GM18517 (cell line): ENCODE measurements around the gene NELL1.
"Not testable (repeated sequence)": the region's sequence is repeated elsewhere in the genome, so short reads cannot be mapped to it uniquely, and the experiment has no call there.

Experiments
- ATAC-seq: cut with Tn5 transposase; IDR thresholded peaks from one replicate; pipeline ENCODE4 v1.9.1; 2021; ENCODE audit warnings: mild to moderate bottlenecking, moderate library complexity; ENCODE audit not compliant: unreplicated experiment

NELL1 gene

GRCh38 chr11:21072558-21072957 is 403.2 kb downstream of the NELL1 start:
- peak; percentile 72 for ATAC-seq

- no peak for ATAC-seq
These were observed 413.5 kb downstream of the NELL1 start for GRCh38 chr11:21082853-21083252.

DNA sequence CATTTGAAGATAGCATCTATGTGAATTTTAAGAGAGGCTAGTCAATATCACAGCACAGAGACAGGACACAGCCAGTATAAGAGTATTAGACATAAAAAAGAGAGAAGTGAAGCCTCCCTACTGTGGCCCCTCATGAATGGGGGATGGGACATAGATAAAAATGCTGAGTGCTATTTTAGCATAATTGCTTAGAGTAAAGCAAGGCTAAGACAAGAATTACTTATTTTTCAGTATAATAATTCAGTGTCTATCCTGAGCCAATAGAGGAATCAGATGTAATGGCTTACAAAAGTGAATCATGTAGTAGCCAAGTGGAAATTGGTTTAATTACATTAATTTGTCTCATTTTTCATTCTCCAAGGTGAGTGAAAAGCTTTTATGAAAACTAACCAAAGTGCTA is 419.5 kb downstream of the NELL1 start:
- no peak for ATAC-seq

- no peak for ATAC-seq
These were observed 435.3 kb downstream of the NELL1 start for GRCh38 chr11:21104641-21105040.

DNA sequence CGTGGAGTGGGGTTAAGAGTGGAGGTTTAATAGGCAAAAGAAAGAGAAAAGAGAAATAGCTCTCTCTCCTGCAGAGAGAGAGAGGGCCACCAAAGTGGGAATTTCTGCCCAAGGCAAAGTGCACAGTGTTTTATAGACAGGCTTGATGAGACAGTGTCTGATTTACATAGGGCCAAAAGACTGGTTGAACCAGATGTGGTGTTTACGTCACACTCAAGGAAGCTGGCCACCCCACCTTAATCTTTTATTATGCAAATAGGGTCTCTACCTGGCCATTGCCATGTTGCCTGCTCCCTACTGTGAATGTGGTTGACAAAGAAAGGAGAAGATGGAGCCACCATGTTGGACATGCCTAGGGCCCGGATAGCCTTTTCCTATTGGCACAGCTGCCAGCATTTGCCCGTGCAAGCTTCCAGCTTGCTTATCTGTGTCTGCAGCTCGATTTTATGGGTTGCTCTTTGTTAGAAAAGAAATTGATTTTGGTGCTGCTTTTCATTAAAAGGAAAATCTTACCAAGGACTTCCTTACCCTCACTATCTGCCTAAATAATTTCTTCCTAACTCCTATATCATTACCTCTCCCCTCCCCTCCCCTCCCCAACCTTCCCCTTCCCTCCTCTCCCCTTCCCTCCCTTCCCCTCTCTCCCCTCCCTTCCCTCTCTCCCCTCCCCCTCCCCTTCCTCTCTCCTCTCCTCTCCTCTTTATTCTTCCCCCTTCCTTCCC is 436.0 kb downstream of the NELL1 start:
- ATAC-seq, result no peak

DNA sequence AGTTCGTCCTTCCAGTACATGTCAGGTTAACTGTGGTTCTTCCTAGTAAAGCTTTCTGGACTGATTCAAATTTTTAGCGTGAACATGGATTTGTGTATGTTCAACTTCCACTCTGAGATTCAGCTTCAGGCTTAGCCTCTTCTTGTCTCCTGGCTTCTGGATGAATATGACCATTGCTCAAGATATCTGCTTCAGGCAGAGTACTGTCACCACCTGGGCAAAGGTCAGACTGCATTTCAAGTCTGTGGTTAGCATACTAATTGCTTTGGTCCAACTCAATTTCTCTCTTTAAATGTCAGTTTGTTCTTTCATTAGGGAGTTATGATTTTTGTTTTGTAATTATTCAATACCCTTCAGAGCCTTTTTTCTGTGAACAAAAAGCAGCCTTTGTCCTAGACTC is 440.0 kb downstream of the NELL1 start:
- ATAC-seq, result no peak

- ATAC-seq, result no peak
These were observed 441.0 kb downstream of the NELL1 start for GRCh38 chr11:21110415-21110814.

GRCh38 chr11:21113876-21114275 is 444.5 kb downstream of the NELL1 start:
- no peak for ATAC-seq

- ATAC-seq, result no peak
These were observed 446.6 kb downstream of the NELL1 start for GRCh38 chr11:21116009-21116408.

- ATAC-seq, result no peak
These were observed 450.0 kb downstream of the NELL1 start for GRCh38 chr11:21119411-21119810.

DNA sequence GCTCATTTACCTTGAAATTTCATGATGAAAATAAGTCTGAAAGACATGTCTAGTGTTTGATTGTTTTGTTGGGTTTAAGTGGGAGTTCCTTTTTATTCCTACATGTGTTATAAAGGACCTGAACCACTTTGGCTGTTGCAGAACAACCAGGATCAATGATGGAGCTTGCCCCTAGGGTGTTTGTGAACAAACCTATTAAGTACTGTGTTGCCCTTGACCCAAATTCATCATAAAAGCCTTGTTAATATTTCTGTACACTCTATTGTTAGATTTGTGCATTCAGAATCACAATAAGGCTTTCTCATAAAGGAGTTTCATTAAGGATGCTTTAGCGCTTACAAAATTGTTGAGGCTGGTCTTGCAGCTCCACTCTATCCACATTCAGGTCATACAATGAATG is 452.6 kb downstream of the NELL1 start:
- ATAC-seq, result no peak

DNA sequence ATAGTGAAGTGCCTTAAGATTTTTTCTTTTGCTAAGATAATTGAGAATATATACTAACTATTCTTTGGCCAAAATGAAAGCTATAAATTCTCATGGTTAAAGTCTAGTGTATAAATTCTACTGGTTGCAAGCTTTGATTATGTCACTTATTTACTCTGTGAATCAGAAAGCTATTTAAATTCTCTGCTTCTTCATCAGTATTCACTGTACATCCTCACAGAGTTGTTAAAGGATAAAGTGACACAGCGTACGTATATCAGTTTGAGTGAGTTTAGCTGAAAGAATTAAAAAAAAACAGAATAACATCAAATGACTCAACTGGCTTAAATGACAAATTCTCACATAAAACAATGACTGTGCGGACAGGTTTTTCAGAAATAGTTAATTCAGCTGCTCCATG is 453.1 kb downstream of the NELL1 start:
- no peak for ATAC-seq

DNA sequence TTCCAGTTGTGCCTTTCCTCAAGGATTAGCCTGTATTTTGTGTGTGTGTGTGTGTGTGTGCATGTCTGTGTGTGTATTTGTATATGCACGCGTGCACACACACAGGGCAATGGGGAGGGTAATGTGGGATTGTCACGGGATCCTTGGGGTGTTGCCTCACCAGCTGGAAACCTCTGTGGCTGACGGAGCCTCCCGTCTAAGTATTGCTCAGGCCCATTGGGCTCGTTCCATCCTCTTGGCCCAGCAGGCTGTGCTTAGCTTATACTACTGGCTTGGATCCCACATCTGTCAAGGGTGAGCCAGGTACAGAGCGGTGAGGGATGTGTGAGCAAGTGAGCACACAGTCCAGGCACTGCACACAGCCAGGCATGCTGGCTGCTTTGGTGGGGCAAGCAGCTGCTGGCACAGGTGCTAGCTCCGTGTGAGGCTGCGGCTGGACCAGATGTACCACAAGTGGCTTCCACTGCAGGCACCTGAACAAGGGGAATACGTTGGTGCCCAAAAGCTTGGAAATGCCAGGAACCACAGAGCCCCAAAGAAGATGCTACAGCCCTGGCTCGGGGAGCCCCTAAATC is 462.8 kb downstream of the NELL1 start:
- no peak for ATAC-seq

DNA sequence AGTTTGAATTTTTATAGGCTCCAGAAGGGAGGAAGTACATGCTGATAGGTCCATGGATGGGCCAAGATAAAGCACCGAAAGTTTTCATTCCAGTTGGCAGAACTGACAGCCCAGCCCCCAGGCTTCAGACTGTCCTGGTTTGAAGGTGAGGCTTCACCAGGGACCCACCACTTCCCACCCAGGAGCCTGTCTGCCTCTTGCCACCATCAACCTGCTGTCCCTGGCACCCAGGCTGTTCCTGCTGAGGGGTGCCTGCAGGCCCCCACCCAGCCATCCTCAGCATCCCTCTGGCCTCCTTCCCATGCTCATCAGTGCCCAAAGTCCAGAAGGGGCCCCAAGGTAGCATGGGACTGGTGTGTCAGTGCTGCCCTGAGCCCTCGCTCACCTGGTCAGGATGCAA is 463.9 kb downstream of the NELL1 start:
- no peak for ATAC-seq

DNA sequence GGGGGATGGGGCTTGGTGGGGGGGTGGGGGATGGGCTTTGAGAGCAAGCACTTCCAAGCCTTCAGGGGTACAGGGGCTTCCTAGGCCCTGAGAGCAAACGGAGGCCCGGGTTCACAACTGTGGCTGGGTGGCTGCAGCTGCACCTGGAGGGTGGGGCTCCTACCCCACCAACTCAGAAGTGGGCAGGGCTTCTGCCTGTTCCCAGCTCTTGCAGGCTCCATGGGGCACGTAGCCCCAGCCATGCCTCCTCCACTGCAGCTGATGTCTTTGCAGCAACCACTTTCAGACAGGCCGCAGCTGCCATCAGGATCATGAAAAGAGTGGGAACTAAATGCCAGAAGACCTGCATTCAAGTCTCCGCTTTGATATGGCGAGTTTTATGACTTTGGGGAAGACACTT is 464.3 kb downstream of the NELL1 start:
- no peak for ATAC-seq

DNA sequence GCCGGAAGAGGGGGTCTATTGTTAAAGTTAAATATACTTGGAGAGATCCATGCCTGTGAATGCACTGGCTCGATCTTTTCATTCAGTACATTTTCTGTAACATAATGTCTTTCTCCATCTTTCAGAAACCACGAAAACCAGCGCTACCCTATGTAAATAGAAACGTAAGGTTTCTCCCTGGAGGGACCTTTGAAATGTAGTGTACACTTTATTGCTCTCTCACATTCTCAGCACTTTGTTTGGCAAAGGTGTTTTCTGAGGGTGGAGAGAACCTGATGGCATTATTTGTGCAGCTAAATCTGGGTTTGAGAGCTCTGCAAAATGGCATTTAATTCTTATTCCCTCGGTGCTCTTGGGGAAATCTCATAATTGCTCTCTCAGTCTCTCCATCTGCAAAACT is 468.4 kb downstream of the NELL1 start:
- no peak for ATAC-seq

DNA sequence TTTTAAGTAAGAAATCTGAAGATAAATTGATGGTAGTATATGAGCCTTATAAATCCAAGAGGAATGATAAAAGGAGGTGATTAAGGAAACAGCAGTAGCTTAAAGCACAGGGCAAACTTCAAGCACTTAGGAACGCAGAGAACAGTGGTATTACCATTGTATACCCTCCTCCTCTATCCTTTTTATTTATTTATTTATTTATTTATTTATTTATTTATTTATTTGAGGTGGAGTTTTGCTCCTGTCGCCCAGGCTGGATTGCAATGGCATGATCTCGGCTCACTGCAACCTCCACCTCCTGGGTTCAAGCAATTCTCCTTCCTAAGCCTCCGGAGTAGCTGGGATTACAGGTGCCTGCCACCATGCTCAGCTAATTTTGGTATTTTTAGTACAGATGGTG is 472.2 kb downstream of the NELL1 start:
- not testable (repeated sequence) for ATAC-seq

GRCh38 chr11:21142007-21142406 is 472.6 kb downstream of the NELL1 start:
- no peak for ATAC-seq

DNA sequence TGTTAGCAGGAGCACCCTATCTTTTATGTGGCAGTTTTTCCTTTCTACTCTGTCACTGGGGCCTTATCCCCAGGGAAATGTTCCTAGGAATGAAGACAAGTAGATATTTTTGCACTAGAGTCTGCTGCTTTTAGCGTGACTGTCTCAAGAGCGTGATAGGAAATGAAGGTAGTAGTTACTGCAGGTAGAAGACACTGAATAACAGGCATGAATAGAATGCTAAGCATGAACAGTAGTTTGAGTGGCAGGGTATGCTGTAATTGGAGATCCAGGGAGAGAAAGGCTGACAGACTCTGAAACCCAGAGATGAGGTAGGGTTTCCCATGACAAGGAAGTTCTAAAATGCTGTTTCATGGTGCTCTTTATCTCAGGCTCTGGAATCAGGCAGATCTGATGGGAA is 475.1 kb downstream of the NELL1 start:
- no peak for ATAC-seq

- no peak for ATAC-seq
These were observed 479.0 kb downstream of the NELL1 start for GRCh38 chr11:21148376-21148775.

- ATAC-seq, result no peak
These were observed 490.8 kb downstream of the NELL1 start for GRCh38 chr11:21160140-21160539.

DNA sequence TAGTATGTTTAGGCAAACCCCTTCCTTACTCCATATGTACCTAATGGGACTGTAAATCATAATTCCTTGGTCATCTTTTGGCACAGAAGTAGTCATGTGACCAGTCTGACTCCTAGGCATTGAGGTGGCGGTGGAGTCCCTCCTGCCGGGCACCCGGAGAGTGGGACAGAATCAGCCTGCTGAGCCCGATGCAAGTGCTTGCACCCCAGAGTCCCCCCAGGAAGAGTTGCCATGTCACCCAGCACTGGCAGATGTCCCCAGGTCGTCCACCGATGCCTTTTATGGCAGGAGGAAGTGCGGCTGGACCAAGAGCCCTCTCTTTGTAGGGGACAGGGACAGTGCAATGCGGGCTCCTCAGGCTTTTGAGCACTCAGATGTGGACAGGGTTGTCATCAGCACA is 500.3 kb downstream of the NELL1 start:
- ATAC-seq, result no peak

DNA sequence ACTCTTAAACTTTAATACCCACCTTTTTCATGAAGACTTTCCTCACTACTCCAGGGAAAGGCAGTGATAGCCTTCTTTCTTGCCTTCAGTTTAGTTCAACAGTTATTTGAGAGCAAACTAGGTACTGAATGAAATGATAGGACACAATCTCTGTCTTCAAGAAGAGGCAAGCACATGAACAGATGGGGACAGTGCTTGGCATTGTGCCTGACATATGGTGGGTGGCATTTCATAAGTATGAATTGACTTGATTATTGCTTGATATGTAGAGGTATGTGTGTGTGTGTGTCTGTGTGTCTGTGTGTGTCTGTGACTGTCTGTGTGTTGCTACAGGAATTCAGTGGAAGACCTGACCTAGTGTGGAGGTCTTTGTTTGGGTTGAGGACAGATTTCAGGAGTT is 504.1 kb downstream of the NELL1 start:
- no peak for ATAC-seq
